GM21825 (cell line): ENCODE measurements around the gene RPSA.
A peak's percentile ranks its signal among the peaks of the same experiment; 100 is the strongest.
"Not testable (repeated sequence)": the region's sequence is repeated elsewhere in the genome, so short reads cannot be mapped to it uniquely, and the experiment has no call there.

ENCODE experiments used
- ATAC-seq: cut with Tn5 transposase; IDR thresholded peaks from one replicate; pipeline ENCODE4 v1.9.1; 2021; ENCODE audit warnings: mild to moderate bottlenecking, moderate library complexity; ENCODE audit not compliant: unreplicated experiment

The RPSA gene

GRCh38 chr3:39406368-39407258, at the start of gene RPSA:
Gene RPSA, plus strand, starts transcription at chr3:39406720. Its CDS starts 934 bp downstream, at chr3:39407654.
- ATAC-seq: peak; percentile 91

GRCh38 chr3:39358333-39358732, 48.2 kb upstream of the RPSA start:
- ATAC-seq: no peak

DNA sequence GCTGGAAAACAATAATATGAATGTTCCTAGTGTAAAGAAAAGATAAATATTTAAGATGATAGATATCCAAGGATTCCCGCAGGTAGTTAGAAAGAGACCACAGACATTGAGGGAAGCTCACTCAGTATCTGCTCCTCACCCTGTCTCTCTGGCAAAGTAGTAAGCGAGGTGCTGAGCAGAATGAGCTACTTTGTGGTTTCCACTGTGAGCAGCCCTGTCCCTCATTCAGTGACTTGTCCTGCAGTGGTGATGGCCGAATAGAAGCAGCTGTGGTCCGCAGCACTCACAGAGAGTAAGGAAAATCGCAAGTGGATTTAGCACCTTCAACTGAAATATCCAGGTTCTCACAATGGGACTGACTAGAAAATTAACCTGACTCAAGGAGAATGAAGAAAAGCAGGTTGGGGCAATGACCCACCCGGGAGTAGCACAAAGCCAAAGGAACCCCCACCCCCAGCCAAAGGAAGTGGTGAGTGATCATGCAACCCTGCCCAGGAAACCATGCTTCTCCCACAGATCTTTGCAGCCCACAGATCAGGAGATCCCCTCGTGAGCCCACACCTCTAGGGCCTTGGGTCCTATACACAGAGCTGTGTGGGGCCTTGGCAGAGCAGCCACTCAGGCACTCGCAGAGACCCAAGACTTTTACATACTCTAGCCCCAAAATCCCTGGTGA, 45.1 kb upstream of the RPSA start:
- ATAC-seq: no peak

DNA sequence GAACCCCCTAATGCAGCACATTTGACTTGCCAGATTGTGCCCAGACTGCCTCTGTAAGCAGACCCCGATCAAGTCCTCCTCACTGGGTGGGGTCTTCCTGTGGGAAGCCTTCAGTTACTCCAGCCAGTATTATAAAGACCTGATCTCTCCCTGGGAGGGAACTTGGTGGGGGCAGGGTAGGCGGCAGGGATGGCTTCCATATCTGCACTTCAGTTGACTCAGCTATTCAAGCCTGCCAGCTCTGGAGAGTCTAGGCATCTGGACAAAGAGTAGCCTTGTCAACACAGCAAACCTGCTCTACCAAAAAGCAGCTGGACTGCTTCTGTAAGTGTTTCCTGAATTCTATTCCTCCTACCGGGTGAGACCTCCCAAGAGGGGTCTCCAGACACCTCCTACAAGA, 44.3 kb upstream of the RPSA start:
- no peak for ATAC-seq

DNA sequence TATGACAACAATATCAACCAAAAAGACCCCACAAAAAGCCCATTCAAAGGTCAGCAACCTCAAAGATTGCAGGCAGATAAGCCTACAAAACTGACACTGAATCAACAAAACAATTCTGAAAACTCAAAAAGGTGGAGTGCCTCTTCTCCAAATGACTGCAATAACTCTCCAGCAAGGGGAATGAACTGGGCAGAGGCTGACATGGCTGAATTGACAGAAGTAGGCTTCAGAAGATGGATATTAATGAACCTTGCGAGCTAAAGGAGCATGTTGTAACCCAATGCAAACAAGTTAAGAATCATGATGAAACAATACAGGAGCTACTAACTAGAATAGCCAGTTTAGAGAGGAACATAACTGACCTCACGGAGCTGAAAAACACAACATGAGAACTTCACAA, 43.7 kb upstream of the RPSA start:
- no peak for ATAC-seq

GRCh38 chr3:39370450-39370849, 36.1 kb upstream of the RPSA start:
- not testable (repeated sequence) for ATAC-seq

GRCh38 chr3:39372833-39373232, 33.7 kb upstream of the RPSA start:
- ATAC-seq: no peak

- no peak for ATAC-seq
Observed at GRCh38 chr3:39376959-39377634, 29.4 kb upstream of the RPSA start.

GRCh38 chr3:39378088-39378487, 28.4 kb upstream of the RPSA start:
- peak; percentile 70 for ATAC-seq

DNA sequence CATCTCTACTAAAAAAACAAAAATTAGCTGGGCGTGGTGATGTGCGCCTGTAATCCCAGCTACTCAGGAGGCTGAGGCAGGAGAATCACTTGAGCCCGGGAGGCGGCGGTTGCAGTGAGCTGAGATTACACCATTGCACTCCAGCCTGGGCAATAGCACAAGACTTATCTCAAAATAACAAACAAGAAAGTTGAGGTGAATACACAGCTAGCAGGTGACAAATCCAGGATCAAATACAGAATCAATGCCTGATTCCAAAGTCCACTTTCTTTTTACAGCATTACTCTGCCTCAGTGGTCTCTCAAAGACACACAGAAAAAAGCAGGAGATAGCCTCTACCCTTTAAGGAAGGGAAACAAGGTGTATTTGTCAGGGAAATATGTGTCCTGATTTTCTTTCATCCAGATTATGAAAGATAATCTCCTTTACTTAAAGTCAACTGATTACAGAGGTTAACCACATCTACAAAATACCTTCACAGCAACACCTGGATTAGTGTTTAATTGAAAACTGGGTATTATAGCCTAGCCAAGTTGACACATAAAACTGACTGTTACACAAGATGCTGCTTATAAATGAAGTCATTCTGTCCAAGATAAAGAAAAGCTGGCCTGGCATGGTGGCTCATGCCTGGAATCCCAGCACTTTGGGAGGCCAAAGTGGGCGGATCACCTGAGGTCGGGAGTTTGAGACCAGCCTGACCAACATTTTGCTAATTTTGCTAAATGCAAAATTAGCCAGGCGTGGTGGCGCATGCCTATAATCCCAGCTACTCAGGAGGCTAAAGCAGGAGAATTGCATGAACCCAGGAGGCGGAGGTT, 27.4 kb upstream of the RPSA start:
- no peak for ATAC-seq

DNA sequence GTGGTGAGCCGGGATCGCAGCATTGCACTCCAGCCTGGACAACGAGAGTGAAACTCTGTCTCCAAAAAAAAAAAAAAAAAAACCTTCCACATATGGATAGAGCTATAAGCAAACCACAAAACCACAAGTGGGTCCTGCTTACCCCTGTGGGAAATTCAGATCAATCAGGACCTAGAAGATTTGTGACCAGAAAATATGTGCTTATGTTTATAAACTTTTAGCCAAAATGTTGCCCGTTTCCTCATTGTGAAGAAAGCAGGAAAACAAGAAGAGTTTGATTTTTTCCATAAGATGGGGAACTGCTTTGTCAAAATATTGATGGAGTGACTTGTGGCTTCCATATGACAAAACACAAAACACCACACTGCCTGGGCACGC, 26.8 kb upstream of the RPSA start:
- no peak for ATAC-seq

DNA sequence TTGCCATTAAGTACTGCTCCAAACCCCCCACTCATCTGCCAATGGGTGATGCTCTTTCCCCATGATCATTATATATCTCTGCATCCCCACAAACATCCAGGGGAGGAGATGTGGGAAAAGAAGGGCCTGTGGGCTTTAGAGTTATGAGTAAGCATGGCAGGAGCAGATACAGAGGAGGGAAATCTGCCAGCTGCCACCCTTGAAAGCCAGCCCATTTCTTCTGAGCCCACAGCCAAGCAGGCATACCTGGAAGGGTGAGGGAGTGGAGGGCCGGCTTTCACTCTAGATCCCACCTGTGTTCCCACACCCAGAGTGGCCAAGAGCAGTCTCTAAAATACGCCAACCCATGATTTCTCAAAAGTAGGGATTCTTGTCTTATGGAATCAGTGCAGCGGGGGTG, 25.1 kb upstream of the RPSA start:
- ATAC-seq: no peak

- ATAC-seq: peak; percentile 62
Observed at GRCh38 chr3:39383045-39383880, 23.3 kb upstream of the RPSA start, which contains the start of gene SLC25A38. Gene SLC25A38, plus strand, starts transcription at chr3:39383370. Its CDS starts 355 bp downstream, at chr3:39383725.

- ATAC-seq: peak; percentile 76
Observed at GRCh38 chr3:39383881-39384664, 22.4 kb upstream of the RPSA start.

- no peak for ATAC-seq
Observed at GRCh38 chr3:39384665-39385000, 21.9 kb upstream of the RPSA start.

DNA sequence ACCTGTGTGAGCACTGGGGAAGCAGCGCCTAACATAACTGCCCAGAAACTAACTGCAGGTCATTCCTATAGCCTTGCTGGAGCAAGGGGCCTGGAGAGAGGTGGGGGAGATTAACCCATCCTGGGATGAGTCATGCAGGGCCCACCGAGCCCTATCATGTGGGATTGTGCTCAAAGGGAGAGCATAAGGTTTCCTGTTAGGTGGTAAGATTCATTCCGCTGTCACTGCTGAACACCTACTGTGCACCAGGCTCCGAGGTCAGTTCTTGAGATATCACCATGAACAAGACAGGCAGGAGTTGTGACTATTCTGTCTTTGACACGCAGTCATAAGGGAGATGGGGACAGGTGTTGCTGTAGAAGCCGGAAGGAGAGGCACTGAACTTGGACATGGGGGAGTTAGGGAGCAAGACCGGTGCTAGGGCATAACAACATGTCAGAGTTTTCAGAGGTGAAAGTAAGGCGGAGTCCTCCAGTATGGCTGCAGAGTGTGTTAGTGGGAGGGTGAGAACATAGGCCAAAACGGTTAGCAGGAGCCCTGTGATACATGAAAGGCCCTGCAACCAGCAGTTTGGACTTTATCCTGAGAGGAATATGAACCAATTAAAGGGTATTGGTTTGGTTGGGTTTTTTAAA, 20.9 kb upstream of the RPSA start:
- ATAC-seq: no peak

DNA sequence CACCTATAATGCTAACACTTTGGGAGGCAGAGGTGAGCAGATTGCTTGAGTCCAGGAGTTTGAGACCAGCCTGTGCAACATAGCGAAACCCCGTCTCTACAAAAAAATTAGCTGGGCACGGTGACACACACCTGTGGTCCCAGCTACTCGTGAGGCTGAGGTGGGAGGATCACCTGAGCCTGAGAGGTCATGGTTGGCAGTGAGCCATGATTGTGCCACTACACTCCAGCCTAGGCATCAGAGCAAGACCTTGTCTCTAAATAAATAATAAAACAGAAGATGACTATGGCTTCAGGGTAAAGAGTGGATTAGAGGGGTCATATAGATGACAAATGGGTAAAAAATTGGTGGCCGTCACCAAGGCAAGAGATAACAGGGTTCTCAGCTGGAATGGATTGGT, 20.2 kb upstream of the RPSA start:
- no peak for ATAC-seq

DNA sequence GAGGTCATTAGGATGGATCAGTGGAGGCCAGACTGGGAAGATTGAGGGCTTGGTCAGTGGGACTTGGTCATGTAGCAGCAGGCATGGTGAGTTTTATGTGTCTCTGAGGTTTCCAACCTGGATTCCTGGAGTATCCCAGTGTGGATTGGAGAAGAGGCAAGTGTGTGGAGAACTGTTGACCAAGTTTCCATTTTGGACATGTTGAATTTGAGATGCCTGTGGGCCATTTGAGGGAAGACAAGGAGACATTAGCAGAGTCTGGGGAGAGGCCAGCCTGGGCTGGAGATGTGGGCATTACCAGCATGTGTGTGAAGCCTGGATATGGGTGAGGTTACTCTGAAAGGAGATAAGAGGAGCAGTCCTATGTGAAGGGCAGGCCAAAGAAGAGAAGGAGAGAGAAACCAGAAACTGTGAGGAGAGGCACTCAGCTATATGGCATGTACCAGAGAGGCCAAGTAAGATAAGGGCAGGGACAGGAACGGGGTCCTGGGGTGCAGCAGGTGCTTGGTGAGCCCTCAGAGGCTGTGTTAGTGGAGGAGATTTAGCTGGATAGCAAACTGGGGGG, 19.0 kb upstream of the RPSA start:
- no peak for ATAC-seq
